Measurements from ENCODE around the gene OR5J2. TPM values are rescaled to one million over a fixed set of nuclear protein-coding genes. Genes with fewer than 3 reads are reported as not detected.

OR5J2 gene
- not detected in 2 replicates for total RNA-seq

DNA sequence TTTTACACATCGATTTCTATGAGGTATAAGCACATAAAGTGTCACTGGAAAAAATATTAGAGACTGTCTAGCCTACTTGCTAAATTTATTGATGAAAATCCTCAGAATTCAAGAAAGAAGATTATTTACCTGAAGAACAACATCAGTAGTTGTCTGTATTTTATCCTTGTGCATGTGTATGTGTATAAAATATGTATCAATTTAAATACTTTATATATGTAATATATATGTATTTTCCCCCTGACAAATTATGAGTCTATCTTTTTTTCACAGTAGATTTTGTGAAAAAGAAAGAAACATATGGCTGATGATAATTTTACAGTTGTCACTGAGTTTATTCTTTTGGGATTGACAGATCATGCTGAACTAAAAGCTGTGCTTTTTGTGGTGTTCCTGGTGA, at the start of gene OR5J2:
OR5J2 (plus strand) TSS at position 301 of the 400 bp plus-strand sequence; CDS start at position 301, 0 bp downstream.

DNA sequence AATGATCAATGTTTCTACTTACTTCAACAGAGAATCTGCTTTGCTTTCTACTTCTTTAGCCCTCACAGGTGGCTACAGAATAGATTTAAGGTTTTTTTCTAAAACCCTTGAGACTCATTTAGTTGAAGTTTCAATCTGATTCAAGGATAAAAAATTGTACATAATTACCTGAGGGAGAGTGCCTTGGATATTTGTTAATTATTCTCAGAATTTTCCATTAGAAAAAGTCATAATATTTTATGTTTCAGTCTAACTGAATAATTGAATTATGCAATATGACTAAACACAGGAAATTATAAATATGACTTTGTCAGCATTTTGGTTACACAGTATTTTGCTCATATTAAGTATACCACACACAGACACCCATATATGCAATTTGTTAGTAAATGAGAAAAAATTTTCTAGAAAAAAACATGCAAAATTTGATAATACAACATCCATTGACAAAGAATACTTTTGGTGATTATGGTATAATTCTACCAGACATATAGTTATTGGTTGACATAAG, 36.2 kb upstream of the OR5J2 start, which contains the start of gene OR8J3:
OR8J3 (minus strand) TSS at position 51 of the 511 bp plus-strand sequence. CDS start 2,483 bp downstream, outside the sequence.

DNA sequence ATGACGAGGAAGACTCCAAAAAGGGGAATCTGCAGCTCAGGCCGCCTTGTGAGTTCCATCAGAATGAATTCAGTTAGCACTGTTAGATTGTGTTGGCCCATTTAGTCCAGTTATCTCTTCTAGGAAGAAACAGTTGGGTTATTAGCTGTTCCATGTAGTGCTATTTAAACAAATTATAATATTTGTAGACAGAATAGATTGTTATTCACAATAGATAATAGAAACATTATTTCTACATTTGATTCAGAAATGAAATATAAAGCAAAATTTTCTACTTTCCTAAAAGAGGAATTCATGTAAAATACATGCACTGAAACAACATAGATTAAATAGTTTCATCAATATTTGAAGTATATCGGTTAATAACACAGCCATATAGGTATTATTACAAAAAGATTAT, 16.2 kb upstream of the OR5J2 start, which contains the start of gene OR8K5:
OR8K5 (minus strand) TSS at position 101 of the 400 bp plus-strand sequence; CDS start at position 101, 0 bp downstream.

Other genes starting within 250 kb of the OR5J2 start
- not detected in 2 replicates for gene OR5I1, start 240.2 kb upstream of the OR5J2 start, total RNA-seq
- not detected in 2 replicates for gene OR10AG1, start 206.7 kb upstream of the OR5J2 start, total RNA-seq
- not detected in 2 replicates for gene OR5F1, start 182.0 kb upstream of the OR5J2 start, total RNA-seq
- gene OR5AS1, start 149.0 kb upstream of the OR5J2 start, total RNA-seq = not detected in 2 replicates
- gene OR8I2, start 83.3 kb upstream of the OR5J2 start, total RNA-seq = not detected in 2 replicates
- not detected in 2 replicates for gene OR8H2, start 72.9 kb upstream of the OR5J2 start, total RNA-seq
- not detected in 2 replicates for gene OR8H3, start 54.2 kb upstream of the OR5J2 start, total RNA-seq
- not detected in 2 replicates for gene OR8J3, start 36.4 kb upstream of the OR5J2 start, total RNA-seq
- gene OR8K5, start 16.3 kb upstream of the OR5J2 start, total RNA-seq = not detected in 2 replicates
- not detected in 2 replicates for gene OR5T2, start 57.6 kb downstream of the OR5J2 start, total RNA-seq
- not detected in 2 replicates for gene OR5T3, start 75.6 kb downstream of the OR5J2 start, total RNA-seq
- gene OR5T1, start 97.5 kb downstream of the OR5J2 start, total RNA-seq = not detected in 2 replicates
- gene OR8H1, start 115.6 kb downstream of the OR5J2 start, total RNA-seq = not detected in 2 replicates
- not detected in 2 replicates for gene OR8K3, start 138.5 kb downstream of the OR5J2 start, total RNA-seq
- not detected in 2 replicates for gene OR8K1, start 169.4 kb downstream of the OR5J2 start, total RNA-seq
- gene OR8J1, start 177.7 kb downstream of the OR5J2 start, total RNA-seq = not detected in 2 replicates
- not detected in 2 replicates for gene OR8U1, start 199.0 kb downstream of the OR5J2 start, total RNA-seq
- gene OR5AL1, start 236.1 kb downstream of the OR5J2 start, total RNA-seq = not detected in 2 replicates